A549 treated with AZD9567 at 1 μM for 4 hours (cell line): ENCODE results near the gene OR13C9. TPM values are rescaled to one million over a fixed set of nuclear protein-coding genes. Genes with fewer than 3 reads are reported as not detected.

ENCODE experiments used
- total RNA-seq: library from RNA; stranded (reverse); fragments of 200-300 nt; extraction: Qiagen RNA extraction; gene quantifications from 5 replicates; pipeline ENCODE4 v1.2.3, GENCODE V29; 2022; ENCODE audit not compliant: insufficient read depth

The OR13C9 gene, protein sequence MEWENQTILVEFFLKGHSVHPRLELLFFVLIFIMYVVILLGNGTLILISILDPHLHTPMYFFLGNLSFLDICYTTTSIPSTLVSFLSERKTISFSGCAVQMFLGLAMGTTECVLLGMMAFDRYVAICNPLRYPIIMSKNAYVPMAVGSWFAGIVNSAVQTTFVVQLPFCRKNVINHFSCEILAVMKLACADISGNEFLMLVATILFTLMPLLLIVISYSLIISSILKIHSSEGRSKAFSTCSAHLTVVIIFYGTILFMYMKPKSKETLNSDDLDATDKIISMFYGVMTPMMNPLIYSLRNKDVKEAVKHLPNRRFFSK
- total RNA-seq, result not detected in 5 replicates

DNA sequence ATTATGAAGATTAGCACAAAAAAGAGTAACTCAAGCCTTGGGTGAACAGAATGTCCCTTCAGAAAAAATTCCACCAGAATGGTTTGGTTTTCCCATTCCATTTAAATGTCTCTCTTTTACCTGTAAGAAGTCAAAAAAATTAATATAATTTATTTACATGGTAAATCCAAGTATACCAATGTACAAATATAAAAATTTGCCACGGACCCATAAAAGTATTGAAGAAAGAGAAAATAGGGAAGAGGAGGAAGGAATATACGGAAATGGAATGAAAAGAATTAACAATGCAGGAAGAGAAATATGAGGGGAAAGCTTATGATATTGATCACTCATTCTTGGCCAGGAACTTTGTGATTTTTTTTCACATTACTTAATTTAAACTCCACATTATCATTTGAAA, at the start of gene OR13C9:
Gene OR13C9, minus strand, starts transcription at position 101 of the 400 bp plus-strand sequence. Its CDS starts 0 bp downstream, at position 101.

GRCh38 chr9:104605527-104605926, 12.5 kb downstream of the OR13C9 start, which contains the start of gene OR13C2:
OR13C2 (minus strand) TSS chr9:104605627; CDS start chr9:104605627, 0 bp downstream.

GRCh38 chr9:104599313-104599712, 18.7 kb downstream of the OR13C9 start, which contains the start of gene OR13C5:
OR13C5 (minus strand) TSS chr9:104599413; CDS start chr9:104599413, 0 bp downstream.

DNA sequence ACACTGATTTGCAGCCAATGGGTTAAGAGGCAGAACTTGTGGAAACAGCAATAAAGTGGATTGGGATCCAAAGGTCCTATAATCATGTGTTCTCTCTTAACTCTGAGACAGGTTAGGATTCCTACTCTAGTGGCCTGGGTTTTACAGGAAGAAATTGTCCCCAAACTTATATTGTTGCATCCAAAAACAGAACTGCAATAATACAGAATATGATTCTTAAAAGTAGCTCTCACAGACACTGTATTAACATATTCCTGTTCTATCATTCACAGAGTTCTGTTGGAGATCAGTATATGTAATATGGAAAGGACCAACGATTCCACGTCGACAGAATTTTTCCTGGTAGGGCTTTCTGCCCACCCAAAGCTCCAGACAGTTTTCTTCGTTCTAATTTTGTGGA, 49.1 kb downstream of the OR13C9 start, which contains the start of gene OR13C8:
Gene OR13C8, plus strand, starts transcription at position 301 of the 400 bp plus-strand sequence. Its CDS starts 0 bp downstream, at position 301.

Other genes starting within 250 kb of the OR13C9 start
- gene OR13F1, start 113.9 kb downstream of the OR13C9 start, total RNA-seq, result not detected in 5 replicates
- gene OR13C4, start 91.0 kb downstream of the OR13C9 start, total RNA-seq, result not detected in 5 replicates
- gene OR13C3, start 81.3 kb downstream of the OR13C9 start, total RNA-seq, result not detected in 5 replicates
- not detected in 5 replicates for gene OR13C8, start 49.0 kb downstream of the OR13C9 start, total RNA-seq
- gene OR13C5, start 18.8 kb downstream of the OR13C9 start, total RNA-seq, result not detected in 5 replicates
- gene OR13C2, start 12.6 kb downstream of the OR13C9 start, total RNA-seq, result not detected in 5 replicates
- gene OR13D1, start 76.3 kb upstream of the OR13C9 start, total RNA-seq, result not detected in 5 replicates
- gene NIPSNAP3A, start 129.5 kb upstream of the OR13C9 start, total RNA-seq, result 10.2 to 19.8 TPM (median 14.9 TPM) in 5 replicates
- gene NIPSNAP3B, start 145.9 kb upstream of the OR13C9 start, total RNA-seq, result 0.24 to 0.68 TPM (median 0.65 TPM) in 4 of 5 replicates, not detected in the other